GM19193 (cell line): Measurements from ENCODE around the gene ZBBX.

ENCODE experiments used
- POLR2A ChIP-seq: IDR thresholded peaks from 4 replicates; pipeline ENCODE4 v1.6.1; 2011; ENCODE audit not compliant: insufficient read depth, insufficient read length; ENCODE audit errors: extremely low read depth

Gene ZBBX

DNA sequence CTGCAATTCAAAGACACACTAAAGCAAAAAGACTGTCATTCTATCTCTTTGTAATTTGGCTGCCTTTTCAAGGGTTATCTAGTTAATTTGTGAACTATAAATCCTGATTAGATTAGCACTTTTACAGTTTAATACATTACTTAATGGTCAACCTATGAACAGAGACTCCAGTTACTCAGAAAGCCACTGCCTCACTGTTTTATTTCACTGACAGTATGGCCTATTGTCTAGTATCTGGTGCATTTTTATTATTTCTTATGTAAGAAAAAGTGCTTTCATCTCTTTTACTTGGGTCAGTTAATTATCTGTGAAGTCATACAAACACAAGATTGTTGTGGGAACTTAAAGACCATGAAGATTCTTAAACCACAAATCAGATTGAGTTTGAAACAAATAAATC is 133.8 kb downstream of the ZBBX start:
- TF ChIP-seq POLR2A = no peak

- no peak for TF ChIP-seq POLR2A
Measured at GRCh38 chr3:167241048-167241845, 138.8 kb downstream of the ZBBX start.

DNA sequence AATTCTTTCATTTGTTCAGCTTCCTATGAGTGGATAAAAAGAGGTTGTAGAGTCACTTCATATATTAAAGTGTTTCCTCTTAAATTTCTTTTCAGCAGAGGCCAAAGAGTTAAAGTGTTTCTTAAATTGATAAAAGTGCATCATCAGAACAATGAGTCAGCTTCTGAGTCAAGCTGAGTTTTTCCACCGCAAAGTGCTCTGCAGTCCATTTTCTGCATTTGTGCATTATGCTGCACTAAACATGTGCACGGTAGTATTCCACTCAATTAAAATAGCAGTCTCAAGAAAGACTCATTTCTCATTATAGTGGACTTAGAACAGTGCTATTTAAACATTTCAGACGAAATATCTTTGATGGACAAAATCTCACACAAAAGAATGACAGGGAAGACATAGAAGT is 152.0 kb downstream of the ZBBX start:
- no peak for TF ChIP-seq POLR2A

DNA sequence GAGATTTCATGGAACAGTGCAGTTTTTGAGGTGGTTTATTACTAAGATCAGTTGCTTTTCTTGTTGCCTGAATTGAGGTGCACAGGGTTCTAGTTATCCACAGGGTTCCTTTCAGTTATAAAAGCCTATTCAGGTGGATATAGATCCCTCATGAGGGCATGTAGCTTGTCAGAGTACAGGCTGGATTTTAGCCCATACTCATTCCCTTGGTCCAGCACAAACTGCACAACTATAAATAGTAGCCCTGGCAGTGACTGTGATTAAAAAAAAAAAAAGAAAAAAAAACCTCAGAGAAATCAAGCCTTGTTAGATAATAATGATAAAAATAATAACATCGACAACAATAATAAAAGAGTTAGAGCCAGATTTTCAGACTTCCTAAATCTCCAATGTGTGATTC is 154.3 kb downstream of the ZBBX start:
- no peak for TF ChIP-seq POLR2A

DNA sequence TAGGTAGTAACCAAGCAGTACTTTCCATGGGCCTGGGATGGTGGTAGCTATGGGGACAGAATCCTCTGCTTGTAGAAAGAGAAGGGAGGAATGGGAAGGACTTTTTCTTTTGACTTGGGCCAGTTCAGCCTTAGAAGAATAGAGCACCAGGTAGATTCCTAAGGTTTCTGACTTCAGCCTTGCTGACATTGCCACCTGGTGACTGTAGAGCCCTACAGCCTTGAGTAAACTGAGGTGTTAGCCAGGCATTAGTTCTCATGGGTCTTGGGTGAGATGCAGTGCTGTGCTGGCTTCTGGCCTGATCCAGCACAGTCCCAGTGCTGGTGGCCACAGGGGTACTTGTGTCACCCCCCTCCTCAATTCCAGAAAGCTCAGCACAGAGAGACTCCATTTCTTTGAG is 171.1 kb downstream of the ZBBX start:
- no peak for TF ChIP-seq POLR2A

- no peak for TF ChIP-seq POLR2A
Measured at GRCh38 chr3:167203062-167203461, 177.0 kb downstream of the ZBBX start.

GRCh38 chr3:167198949-167199600 is 181.0 kb downstream of the ZBBX start:
- no peak for TF ChIP-seq POLR2A
